Endothelial cell (in vitro differentiated cells): Measurements from ENCODE around the gene ACSL3. TPM values are rescaled to one million over a fixed set of nuclear protein-coding genes. Genes with fewer than 3 reads are reported as not detected.
"Not testable (repeated sequence)": the region's sequence is repeated elsewhere in the genome, so short reads cannot be mapped to it uniquely, and the experiment has no call there.

ENCODE experiments used
- DNase-seq: peaks from one replicate; pipeline ENCODE4 v3.0.0; 2021; ENCODE audit warnings: low spot score
- H3K27ac Mint-ChIP-seq: one replicate; pipeline ENCODE4 v1.8.0; 2021; ENCODE audit warnings: mixed read lengths, inconsistent platforms; ENCODE audit not compliant: unreplicated experiment
- H3K27me3 Mint-ChIP-seq: one replicate; pipeline ENCODE4 v1.8.0; 2021; ENCODE audit warnings: mild to moderate bottlenecking, moderate library complexity, mixed read lengths, inconsistent platforms; ENCODE audit not compliant: unreplicated experiment
- H3K36me3 Mint-ChIP-seq: one replicate; pipeline ENCODE4 v1.8.0; 2021; ENCODE audit warnings: mild to moderate bottlenecking, low read depth, mixed read lengths, inconsistent platforms; ENCODE audit not compliant: unreplicated experiment
- H3K4me1 Mint-ChIP-seq: one replicate; pipeline ENCODE4 v1.8.0; 2021; ENCODE audit warnings: mild to moderate bottlenecking, mixed read lengths, inconsistent platforms; ENCODE audit not compliant: unreplicated experiment
- H3K4me3 Mint-ChIP-seq: one replicate; pipeline ENCODE4 v1.8.0; 2021; ENCODE audit warnings: mild to moderate bottlenecking, mixed read lengths, inconsistent platforms; ENCODE audit not compliant: unreplicated experiment
- H3K9me3 Mint-ChIP-seq: one replicate; pipeline ENCODE4 v1.8.0; 2021; ENCODE audit warnings: mixed read lengths, inconsistent platforms; ENCODE audit not compliant: unreplicated experiment
- total RNA-seq: library from RNA; stranded (reverse); fragmentation: NEBNext Ultra II Directional; extraction: Animal tissue kit (Norgen Biotek cat#: 25700); gene quantifications from one replicate; pipeline ENCODE4 v1.2.1, GENCODE V29; 2021; ENCODE audit not compliant: unreplicated experiment
- TF ChIP-seq, protein P1 (sequence below): fragments of 200-600 bp; sonication (generic); IDR thresholded peaks from one replicate; pipeline ENCODE4 v1.5.0; 2021; ENCODE audit warnings: antibody characterized with exemption; ENCODE audit not compliant: unreplicated experiment

ACSL3 gene
- total RNA-seq, 1 donor from 2014 or later = 163 TPM

DNA sequence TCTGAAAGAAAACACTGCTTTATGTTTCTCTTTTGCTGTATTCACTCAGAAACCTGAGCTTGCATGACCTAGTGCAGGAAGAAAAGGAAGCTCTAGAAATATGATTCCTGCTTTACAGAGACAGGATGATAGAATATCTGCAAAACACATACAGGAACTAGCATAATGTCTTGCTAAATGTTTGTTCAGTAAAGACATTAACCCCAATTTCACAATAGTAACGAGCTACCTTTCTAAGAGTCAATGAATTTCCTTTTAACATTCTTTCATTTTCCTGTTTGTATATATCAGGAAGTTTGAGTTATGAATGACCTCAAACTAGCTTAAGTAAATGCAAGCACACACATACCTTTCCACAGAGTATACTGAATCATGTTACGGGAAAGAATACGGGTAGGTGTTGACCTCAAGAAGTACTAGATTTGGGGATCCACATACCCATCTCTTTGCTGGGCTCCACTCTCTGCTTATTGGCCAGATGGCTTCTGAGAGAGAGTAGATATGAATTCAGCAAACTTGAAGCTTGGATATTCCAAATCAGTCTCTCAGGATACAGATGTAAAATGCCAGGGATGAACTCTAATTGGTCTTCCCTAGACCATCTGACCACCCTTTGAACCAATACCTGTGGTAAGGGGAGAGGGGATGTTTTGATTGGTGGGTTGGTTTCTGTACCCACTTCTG, 18.2 kb upstream of the ACSL3 start:
- Mint-ChIP-seq H3K27me3 (no peaks in the 10 kb centered on the region), H3K27ac (peak overlapping the region; percentile 54), H3K4me1 (peaks cover 32% of the 10 kb centered on the region), H3K4me3 (no peak overlapping the region), H3K9me3 (no peaks in the 10 kb centered on the region), H3K36me3 (peaks cover 5% of the 10 kb centered on the region)
- TF ChIP-seq, protein P1, sequence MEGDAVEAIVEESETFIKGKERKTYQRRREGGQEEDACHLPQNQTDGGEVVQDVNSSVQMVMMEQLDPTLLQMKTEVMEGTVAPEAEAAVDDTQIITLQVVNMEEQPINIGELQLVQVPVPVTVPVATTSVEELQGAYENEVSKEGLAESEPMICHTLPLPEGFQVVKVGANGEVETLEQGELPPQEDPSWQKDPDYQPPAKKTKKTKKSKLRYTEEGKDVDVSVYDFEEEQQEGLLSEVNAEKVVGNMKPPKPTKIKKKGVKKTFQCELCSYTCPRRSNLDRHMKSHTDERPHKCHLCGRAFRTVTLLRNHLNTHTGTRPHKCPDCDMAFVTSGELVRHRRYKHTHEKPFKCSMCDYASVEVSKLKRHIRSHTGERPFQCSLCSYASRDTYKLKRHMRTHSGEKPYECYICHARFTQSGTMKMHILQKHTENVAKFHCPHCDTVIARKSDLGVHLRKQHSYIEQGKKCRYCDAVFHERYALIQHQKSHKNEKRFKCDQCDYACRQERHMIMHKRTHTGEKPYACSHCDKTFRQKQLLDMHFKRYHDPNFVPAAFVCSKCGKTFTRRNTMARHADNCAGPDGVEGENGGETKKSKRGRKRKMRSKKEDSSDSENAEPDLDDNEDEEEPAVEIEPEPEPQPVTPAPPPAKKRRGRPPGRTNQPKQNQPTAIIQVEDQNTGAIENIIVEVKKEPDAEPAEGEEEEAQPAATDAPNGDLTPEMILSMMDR = no peak
- DNase-seq = no peak

DNA sequence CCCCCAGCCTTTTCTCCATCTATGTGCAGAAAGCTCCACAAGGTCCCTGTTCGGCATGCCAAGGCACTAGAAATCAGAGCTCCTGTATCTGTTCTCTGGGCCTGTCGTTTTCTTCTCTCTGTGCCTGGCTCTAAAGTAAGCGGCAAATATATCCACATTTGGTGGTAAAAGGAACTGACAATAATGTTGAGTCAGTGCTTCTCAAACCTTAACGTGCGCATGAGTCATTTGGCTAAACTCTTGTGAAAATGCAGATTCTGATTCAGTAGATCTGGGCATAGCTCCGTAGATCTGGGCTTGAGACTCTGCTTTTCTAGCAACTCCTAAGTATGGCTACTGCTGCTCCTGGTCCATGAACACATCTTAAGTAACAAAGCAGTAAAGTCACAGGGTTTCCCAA, 16.5 kb upstream of the ACSL3 start:
- DNase-seq = no peak

DNA sequence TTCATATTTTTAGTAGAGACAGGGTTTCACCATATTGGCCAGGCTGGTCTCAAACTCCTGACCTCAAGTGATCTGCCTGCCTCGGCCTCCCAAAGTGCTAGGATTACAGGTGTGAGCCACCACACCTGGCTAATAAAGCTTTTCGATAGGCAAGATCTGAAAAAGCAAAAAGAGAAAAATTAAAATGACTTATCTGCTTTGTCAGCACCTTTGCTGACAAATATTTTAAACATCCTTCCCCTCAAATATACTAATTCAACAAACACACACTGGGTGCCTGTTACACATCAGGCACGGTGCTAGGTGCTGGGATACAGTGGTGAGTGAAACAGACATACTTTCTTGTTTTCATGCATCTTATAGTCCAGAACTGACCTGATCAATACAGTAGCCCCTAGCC, 15.5 kb upstream of the ACSL3 start:
- peaks cover 24% of the 10 kb centered on the region for H3K4me1 Mint-ChIP-seq
- DNase-seq, H3K9me3 Mint-ChIP-seq, H3K4me3 Mint-ChIP-seq, H3K27me3 Mint-ChIP-seq, H3K36me3 Mint-ChIP-seq, H3K27ac Mint-ChIP-seq: not testable (repeated sequence)

More for the DNA sequence above, 16.5 kb upstream of the ACSL3 start:
- H3K27me3 Mint-ChIP-seq = no peaks in the 10 kb centered on the region
- H3K4me1 Mint-ChIP-seq = peaks cover 28% of the 10 kb centered on the region
- H3K4me3 Mint-ChIP-seq = no peak overlapping the region
- H3K27ac Mint-ChIP-seq = no peak overlapping the region
- H3K36me3 Mint-ChIP-seq = no peaks in the 10 kb centered on the region
- H3K9me3 Mint-ChIP-seq = no peaks in the 10 kb centered on the region
- TF ChIP-seq, protein P1 = no peak

DNA sequence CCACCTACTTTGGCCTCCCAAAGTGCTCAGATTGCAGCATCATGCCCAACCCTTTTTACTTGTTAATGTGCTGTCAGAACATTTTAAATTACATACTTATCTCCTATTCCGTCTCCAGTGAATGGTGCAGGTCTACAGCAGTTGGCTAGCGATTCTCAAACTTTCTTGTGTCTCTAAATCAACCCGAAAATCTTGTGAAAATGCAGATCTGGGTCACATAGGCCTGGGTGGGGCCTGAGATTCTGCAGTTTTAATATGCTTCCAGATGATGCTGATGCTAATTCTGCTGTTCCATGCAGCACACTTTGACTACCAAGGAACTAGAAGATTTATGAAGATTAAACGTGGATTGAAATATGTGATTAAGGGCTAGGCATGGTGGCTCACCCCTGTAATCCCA, 14.8 kb upstream of the ACSL3 start:
- no peak overlapping the region for H3K27ac Mint-ChIP-seq
- H3K27me3 Mint-ChIP-seq = no peaks in the 10 kb centered on the region
- peaks cover 19% of the 10 kb centered on the region for H3K4me1 Mint-ChIP-seq
- DNase-seq = no peak
- H3K4me3 Mint-ChIP-seq = no peak overlapping the region
- no peaks in the 10 kb centered on the region for H3K9me3 Mint-ChIP-seq
- no peaks in the 10 kb centered on the region for H3K36me3 Mint-ChIP-seq
- TF ChIP-seq, protein P1 = no peak

DNA sequence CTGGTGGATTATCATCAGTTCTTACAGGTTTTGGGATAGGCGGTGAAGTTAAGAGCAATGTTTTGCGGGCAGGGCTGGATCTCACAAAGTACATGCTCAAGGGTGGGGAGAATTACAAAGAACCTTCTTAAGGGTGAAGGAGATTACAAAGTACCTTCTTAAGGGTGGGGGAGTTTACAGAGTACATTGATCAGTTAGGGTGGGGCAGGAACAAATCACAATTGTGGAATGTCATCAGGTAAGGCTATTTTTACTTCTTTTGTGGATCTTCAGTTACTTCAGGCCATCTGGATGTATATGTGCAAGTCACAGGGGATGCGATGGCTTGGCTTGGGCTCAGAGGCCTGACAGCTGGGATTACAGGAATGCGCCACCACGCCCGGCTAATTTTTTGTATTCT, 12.8 kb upstream of the ACSL3 start:
- not testable (repeated sequence) for DNase-seq, H3K27me3 Mint-ChIP-seq, H3K36me3 Mint-ChIP-seq, H3K4me3 Mint-ChIP-seq, H3K9me3 Mint-ChIP-seq, H3K4me1 Mint-ChIP-seq, H3K27ac Mint-ChIP-seq

DNA sequence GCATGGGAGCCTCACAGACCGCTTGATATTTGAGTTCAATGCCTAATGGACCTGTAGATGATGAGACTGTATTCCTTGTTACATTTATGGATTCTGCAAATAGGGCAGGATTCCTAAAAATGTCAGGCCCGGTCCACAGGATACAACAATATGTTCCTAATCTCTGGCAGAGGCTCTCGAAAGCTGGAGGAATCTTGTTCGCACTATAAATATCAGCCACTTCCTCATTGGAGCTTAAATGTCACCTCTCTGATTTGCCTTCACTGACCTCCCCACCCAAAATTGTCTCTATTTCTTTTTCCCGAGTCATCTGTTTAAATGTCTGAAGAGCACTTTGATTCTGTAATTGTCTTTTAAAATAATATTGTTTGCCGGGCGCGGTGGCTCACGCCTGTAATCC, 12.0 kb upstream of the ACSL3 start:
- Mint-ChIP-seq H3K9me3 (no peaks in the 10 kb centered on the region), H3K27me3 (no peaks in the 10 kb centered on the region), H3K36me3 (no peaks in the 10 kb centered on the region), H3K4me1 (no peaks in the 10 kb centered on the region), H3K27ac (no peak overlapping the region), H3K4me3 (no peak overlapping the region)
- no peak for DNase-seq
- TF ChIP-seq, protein P1 = no peak
